HG03097 (cell line): Measurements from ENCODE around the gene BRCC3.

Source experiments
- ATAC-seq: cut with Tn5 transposase; IDR thresholded peaks from one replicate; pipeline ENCODE4 v1.9.1; 2021; ENCODE audit not compliant: unreplicated experiment, low FRiP score

BRCC3 gene

DNA sequence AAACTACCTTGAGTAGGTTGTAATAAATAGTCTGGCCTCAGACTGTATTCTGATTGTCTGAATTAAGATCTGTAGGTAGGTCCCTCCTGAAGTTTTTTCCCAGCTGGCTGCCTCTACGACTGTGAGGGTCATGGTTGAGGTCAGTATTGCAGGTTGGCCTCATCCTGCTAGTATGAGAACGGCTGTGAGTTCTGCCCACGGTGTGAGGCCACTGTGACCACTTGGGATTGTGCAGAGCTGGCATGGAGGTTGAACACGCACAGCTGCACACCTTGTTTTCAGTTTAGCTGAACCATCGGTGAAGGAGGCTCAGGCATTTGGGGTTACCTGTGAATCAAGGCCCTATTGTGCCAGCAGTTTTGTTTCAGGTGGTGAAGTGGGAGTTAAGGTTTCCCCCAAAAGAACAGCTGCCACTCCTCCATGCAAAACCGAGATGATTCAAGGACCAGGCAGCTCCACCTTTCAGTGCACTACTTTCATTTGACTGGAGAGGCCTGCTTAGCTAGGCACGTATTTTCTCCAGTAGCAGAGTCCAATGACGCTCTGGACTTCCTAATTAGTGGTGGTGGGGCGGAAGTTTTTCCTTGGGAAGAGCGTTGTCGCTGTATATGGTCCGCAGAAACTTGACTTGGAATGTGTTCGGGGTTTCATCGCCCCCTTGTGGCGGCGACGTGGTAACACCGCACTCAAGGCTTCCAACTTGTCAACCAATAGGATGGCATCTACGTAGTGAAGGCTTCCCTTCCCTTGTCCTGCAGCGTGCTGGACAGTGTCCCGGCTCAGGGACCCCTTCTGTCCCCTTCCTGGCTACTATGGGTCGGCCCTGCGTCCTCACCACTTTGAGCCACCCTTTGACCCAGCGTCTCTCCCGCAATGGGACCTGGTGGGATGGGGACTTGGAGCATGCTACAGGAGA lies 14.2 kb upstream of the BRCC3 start:
- ATAC-seq = peak; percentile 58

- no peak for ATAC-seq
These were observed 9.5 kb upstream of the BRCC3 start for GRCh38 chrX:155061760-155062159.

DNA sequence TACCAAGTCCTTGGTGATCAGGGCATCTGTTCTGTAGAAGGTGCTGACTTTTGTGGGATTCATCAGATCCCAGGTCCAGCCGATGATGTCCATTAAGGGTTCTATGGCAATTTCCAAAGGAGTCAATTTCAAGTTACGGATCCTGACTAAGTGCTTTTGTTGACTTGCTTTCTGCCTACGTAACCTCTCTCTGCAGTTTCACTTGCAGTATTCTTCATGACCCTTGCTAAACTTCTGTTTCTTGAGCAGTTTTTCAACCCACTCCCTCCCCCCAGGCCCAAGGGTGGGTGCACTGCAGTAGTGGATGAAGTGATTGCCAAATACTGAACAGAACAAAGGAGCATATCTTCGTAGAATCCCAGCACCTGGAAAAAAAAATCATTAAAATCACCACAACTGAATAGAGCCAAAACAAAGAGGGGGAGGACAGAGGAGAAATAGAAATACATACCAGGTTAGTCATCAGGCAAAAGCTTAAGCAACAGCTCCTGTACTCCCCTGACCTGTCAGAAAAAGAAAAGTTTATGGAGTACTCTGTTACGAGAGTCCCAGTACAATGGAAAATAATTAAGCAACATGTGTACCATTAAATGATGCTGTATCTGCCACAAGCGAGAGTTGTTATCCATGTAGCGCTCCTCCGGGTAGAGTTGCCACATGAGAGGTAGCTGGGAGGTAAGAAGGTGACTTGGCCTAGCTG lies 6.1 kb upstream of the BRCC3 start:
- no peak for ATAC-seq

GRCh38 chrX:155068165-155068564 lies 3.1 kb upstream of the BRCC3 start:
- ATAC-seq = no peak

- no peak for ATAC-seq
These were observed 1.9 kb upstream of the BRCC3 start for GRCh38 chrX:155069414-155069813.

DNA sequence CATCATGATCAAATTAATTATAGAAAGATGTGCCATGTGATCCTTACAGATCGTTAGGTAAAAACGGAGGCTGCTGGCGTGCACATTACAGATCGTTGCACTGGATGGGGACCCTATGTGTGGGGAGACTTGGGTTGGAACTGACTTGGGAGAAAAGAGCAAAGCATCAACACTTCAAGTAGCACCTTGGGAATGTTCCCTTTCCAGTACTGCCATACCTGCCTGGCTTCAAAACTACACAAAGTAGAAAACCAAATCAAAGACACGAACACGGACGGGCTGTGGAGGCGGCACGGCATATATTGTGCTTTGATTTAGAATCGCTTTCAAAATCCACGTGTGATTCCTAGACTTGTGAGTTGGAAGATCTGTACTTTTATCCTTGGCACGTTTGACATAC lies 1.3 kb upstream of the BRCC3 start:
- ATAC-seq = no peak

DNA sequence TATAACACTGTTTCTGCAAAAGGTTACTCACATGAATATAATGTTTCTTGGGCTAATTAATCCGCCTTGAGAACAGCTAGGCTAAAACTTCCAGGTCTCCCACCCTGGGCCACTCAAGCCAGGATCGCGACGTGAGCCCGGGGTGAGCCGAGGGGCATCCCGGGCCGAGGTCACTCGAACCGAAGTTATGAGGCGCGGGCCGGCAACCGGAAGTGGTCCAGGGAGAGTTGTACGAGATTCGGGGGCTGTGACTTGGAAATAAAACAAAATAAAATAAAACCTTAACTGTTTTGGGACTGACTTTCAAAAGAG lies 689 bp upstream of the BRCC3 start:
- ATAC-seq = peak; percentile 9

- peak; percentile 14 for ATAC-seq
These were observed 479 bp downstream of the BRCC3 start for GRCh38 chrX:155071694-155072280.

DNA sequence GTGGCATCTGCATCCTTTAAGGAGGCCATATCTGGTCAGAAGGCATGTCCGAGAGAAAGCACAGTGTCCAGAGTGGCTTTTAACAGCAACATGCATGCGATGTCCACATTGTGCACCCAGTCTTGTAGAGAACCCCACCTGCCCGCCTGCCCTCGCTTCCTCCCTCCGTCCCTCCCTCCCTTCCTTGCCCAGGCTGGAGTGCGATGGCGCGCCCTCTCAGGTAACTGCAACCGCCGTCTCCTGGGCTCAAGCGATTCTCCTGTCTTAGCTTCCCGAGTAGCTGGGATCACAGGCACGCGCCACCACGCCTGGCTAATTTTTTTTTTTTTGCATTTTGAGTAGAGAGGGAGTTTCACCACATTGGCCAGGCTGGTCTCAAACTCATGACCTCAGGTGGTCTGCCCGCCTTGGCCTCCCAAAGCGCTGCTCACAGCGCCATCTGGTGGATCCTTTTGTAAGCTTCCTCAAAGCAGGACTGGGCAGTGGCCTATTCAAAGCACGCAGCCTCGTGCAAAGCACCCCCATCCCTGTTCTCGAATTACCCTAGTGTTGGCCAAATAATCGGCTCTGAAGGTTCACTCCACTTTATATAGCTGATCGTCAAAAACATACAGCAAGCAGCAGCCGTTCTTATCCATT lies 15.0 kb downstream of the BRCC3 start:
- ATAC-seq = no peak

DNA sequence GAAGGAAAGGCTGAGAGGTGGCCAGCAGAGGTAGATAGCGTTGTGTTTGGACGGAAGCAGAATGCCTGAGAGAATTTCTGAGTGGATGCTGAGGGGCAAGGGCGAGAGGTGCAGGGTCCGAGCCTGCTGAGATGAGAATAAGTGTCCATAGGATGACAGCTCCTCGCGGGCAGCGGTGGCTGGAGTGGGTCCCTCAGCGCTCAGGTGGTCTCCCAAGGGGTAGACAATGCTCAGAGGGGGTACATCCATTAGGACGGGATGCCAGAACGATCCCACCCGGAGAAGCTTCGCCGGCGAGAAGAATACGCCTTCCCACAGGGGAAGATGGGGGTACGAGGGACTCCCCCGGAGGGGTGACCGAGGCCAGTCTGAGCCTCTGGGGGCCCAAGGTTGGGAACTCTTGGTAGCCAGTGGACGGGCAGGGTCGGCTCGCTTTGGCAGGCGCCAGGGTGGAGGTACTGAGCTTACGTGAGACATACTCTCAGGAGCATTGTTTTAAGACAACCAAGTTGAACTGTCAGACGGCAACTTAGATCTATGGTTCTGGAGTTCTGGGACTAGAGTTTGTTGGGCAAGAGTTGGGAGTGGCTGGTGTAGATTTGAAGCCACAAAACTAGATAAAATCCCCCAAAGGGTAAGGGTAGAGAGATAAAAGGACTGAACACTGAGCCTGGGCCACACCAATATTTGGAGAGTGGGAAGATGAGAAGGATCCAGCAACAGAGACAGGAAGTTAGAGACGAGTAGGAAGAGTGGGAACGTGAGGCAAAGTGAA lies 15.8 kb downstream of the BRCC3 start:
- no peak for ATAC-seq

GRCh38 chrX:155094468-155095061 lies 23.3 kb downstream of the BRCC3 start:
- no peak for ATAC-seq

- no peak for ATAC-seq
These were observed 34.6 kb downstream of the BRCC3 start for GRCh38 chrX:155105919-155106318.

DNA sequence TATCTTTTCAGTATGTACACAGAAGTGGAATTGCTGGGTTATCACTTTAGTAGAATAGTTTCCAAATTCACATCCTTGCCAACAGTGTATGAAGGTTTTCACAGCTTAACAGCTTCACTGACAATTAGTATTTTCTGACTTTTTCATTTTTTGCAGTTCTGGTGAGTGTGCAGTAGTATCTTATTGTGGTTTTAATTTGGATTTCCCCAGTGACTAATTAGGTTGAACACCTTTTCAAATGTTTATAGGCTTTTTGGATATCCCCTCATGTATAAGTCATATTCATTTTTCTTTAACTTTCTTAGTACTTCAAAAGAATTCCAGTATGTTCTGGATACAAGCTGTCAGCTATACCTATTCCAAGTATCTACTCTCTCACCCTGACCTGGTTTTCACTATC lies 37.1 kb downstream of the BRCC3 start:
- no peak for ATAC-seq

- ATAC-seq = no peak
These were observed 40.9 kb downstream of the BRCC3 start for GRCh38 chrX:155112171-155112570.

DNA sequence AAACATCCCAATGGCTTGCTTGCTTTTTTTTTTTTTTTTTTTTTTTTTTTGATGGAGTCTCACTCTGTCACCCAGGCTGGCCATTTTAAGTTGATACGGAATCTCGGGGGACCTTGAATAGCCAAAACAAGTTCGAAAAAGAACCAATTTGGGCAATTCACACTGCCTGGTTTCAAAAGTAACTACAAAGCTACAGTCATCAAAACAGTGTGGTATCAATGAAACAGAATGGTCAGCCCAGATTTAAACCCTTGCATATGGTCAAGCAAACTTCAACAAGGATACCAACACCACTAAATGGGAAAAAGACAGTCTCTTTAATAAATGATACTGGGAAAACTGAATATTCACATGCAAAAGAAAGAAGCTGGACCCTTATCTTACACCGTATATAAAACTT lies 41.8 kb downstream of the BRCC3 start:
- ATAC-seq = no peak

GRCh38 chrX:155115174-155115819 lies 44.0 kb downstream of the BRCC3 start:
- no peak for ATAC-seq

GRCh38 chrX:155127465-155127864 lies 56.2 kb downstream of the BRCC3 start:
- no peak for ATAC-seq

DNA sequence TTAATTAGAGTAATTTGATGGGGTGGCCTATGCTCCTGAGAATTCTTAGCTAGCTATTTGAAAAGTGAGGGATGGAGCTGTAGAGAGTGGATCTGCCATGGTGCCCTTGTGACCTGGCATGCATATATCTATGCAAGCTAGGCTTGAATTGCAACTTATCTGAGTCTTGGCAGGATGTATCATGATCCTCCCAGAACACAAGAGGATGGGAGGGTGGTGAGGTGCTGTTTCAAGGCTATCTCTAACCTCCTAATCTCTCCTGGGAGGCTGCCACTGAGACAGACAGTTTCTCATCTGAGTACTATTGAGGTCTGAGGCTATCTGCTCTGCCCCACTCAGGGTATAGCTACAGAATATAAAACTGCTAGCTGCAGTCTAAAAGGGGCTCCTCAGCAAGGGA lies 56.6 kb downstream of the BRCC3 start:
- ATAC-seq = no peak

DNA sequence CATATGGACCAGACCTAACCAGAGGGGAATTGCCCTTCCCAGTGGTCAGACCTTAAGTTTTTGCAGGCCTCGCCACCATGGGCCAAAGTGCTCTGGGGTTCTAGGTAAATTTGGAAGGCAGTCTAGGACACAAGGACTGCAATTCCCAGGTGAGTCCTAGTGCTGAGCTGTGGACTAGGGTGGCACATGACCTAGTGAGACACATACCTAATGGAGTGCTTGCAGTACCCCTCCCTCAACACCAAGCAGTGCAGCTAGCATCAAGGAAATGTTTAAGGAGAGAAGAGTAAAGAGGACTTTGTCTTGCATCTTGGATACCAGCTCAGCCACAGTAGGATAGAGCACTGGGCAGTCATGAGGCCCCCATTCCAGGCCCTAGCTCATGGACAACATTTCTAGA lies 60.8 kb downstream of the BRCC3 start:
- no peak for ATAC-seq

DNA sequence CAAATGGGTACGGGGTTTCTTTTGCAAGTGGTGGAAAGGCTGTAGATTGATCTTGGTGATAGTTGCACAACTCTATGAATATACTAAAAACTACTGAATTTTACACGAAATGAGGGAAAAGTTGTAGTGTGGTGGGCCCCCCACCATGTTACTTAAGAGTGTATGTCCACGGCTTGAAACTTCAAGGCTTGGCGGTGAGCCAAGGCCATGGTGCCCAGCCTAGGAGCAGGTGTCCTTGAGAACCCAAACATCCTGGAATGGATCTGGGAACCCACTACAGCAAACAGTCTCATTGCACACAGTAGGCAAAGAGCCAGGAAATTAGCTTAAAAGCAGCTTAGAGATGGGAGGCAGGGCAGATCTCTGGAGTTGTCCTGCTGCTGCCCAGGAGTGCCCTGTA lies 62.9 kb downstream of the BRCC3 start:
- no peak for ATAC-seq
